ENCODE measurements around the gene MACF1. TPM values are rescaled to one million over a fixed set of nuclear protein-coding genes. Genes with fewer than 3 reads are reported as not detected.
"Not testable (repeated sequence)": the region's sequence is repeated elsewhere in the genome, so short reads cannot be mapped to it uniquely, and the experiment has no call there.

The MACF1 gene
- total RNA-seq, 1 donor from 2014 or later: 657 TPM

DNA sequence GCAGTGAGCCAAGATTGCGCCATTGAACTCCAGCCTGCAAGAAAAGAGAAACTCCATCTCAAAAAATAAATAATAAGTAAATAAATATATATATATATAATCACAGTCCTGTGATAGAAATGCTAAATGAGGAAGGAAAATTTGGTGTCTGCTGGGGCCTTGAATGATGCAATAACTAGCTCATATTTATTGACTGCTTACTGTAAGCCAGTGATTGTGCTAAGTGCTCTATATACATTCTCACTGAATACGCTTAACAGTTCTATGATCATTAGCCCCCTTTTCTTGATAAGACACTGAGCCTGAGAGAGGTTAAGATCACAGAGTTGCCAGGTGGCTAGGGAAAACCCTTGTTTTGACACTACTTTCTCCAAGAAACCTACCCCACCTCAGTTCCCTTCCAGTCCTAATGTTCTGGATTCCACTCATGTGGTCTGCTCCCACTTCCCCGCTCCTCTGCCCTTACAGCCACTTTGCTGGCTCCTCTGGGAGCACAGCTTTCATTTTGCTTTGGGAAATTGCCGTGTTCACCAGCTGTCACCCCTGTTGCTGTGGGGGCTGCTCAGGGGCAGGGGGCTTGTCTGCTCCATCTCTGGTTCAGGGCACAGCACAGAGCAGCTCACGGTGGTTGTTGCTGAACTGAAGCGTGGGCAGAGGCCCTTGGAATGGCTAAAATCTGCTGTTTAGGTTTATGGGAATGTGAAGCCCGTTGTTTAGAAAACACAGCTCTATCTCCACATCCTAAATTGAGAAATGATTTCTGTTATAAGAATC lies 284.5 kb downstream of the MACF1 start:
- Mint-ChIP-seq H3K27ac (ENCODE audit: unreplicated experiment) (peak overlapping the region; percentile 87), H3K4me1 (ENCODE audit: low read depth, unreplicated experiment) (peaks cover 16% of the 10 kb centered on the region), H3K4me3 (ENCODE audit: unreplicated experiment) (peak overlapping the region; percentile 35), H3K27me3 (ENCODE audit: unreplicated experiment) (peaks cover 22% of the 10 kb centered on the region), H3K36me3 (ENCODE audit: unreplicated experiment) (no peaks in the 10 kb centered on the region), H3K9me3 (ENCODE audit: unreplicated experiment) (peaks cover 4% of the 10 kb centered on the region)
- TF ChIP-seq, protein P1, sequence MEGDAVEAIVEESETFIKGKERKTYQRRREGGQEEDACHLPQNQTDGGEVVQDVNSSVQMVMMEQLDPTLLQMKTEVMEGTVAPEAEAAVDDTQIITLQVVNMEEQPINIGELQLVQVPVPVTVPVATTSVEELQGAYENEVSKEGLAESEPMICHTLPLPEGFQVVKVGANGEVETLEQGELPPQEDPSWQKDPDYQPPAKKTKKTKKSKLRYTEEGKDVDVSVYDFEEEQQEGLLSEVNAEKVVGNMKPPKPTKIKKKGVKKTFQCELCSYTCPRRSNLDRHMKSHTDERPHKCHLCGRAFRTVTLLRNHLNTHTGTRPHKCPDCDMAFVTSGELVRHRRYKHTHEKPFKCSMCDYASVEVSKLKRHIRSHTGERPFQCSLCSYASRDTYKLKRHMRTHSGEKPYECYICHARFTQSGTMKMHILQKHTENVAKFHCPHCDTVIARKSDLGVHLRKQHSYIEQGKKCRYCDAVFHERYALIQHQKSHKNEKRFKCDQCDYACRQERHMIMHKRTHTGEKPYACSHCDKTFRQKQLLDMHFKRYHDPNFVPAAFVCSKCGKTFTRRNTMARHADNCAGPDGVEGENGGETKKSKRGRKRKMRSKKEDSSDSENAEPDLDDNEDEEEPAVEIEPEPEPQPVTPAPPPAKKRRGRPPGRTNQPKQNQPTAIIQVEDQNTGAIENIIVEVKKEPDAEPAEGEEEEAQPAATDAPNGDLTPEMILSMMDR (IDR thresholded peaks at IDR 0.05; ENCODE audit: partially characterized antibody, unreplicated experiment): no peak
- DNase-seq: peak; percentile 63

DNA sequence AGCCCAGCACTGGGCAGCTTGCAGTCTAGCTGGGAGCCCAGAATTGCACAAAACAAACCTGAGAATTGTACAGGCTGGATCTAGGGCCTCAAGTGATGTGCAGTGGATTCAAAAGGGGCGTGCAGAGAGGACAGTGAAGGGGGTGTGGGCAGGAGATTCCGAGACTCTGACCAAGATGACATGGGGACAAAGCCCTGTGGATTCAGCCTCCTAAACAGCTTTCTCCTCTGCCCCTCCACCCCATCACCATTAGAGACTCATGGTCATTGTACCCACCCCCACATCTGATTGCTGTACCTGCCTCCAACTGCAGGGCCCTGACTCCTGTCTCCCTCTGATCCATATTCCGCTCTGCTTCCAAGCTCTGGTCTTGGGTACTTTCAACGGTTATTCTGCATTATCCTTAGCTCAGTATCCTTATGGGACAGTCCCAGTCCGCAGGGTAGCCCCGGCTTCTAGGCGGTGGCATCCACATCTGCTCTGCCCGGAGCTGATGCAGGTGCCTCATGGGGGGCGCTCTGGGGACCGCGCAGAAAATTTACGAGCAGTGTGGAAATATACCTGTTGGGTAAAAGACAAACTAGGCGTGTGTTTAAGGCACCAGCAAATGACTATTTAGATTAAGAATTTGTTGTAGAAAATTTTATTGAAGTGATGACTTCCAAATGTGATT lies 285.2 kb downstream of the MACF1 start:
- peaks cover 25% of the 10 kb centered on the region for H3K27me3 Mint-ChIP-seq (ENCODE audit: unreplicated experiment)
- TF ChIP-seq, protein P1 (IDR thresholded peaks at IDR 0.05; ENCODE audit: partially characterized antibody, unreplicated experiment): no peak
- H3K4me3 Mint-ChIP-seq (ENCODE audit: unreplicated experiment): peak overlapping the region; percentile 35
- no peaks in the 10 kb centered on the region for H3K36me3 Mint-ChIP-seq (ENCODE audit: unreplicated experiment)
- H3K9me3 Mint-ChIP-seq (ENCODE audit: unreplicated experiment): peaks cover 4% of the 10 kb centered on the region
- peaks cover 16% of the 10 kb centered on the region for H3K4me1 Mint-ChIP-seq (ENCODE audit: low read depth, unreplicated experiment)
- peak overlapping the region; percentile 87 for H3K27ac Mint-ChIP-seq (ENCODE audit: unreplicated experiment)
- DNase-seq: no peak

- Mint-ChIP-seq H3K27me3 (ENCODE audit: unreplicated experiment) (peaks cover 25% of the 10 kb centered on the region), H3K9me3 (ENCODE audit: unreplicated experiment) (peaks cover 4% of the 10 kb centered on the region), H3K36me3 (ENCODE audit: unreplicated experiment) (no peaks in the 10 kb centered on the region), H3K27ac (ENCODE audit: unreplicated experiment) (no peak overlapping the region), H3K4me1 (ENCODE audit: low read depth, unreplicated experiment) (peaks cover 16% of the 10 kb centered on the region), H3K4me3 (ENCODE audit: unreplicated experiment) (peak overlapping the region; percentile 50)
- TF ChIP-seq, protein P1 (IDR thresholded peaks at IDR 0.05; ENCODE audit: partially characterized antibody, unreplicated experiment): no peak
- peak; percentile 42 for DNase-seq
Observed at GRCh38 chr1:39490596-39491145, 286.2 kb downstream of the MACF1 start.

DNA sequence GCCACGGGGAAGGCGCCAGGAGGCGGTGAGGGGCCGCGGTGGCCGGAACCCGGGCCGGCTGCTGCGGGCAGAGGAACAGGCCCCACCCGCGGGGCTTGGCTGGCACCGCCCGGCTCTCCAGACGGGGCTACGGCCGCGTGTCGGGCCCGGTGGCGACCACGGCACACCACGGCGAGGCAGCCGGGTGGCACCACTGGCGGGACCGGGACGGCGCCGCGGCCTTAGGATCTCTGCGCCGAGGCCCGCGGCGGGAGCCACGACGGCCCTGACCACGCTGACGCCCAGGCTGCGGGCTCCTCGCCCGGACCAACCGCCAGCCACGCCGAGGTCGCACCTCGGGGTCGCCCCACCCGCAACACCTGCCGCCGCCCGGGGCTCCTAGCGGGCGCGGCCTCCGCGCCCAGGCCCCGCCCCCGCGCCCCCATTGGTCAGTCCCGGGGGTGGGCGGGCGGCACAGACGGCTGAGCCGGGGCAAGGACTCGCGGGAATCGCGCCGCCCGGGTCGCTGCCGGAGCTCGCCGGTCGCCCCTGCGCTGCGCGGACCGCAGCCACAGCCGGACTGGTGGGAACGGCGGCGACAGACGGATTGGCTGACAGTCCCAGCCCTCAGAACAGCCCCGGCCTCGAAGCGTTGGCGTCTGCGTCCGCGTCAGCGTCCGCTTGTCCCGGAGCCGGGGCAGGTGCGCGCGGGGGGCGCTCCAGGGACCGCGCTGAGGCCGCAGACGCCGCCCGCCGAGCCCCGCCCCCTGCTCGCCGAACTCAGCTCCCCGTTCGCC lies 286.8 kb downstream of the MACF1 start, which contains the start of gene BMP8A:
BMP8A (plus strand) TSS at position 491 of the 776 bp plus-strand sequence. CDS start 356 bp downstream, outside the sequence.
- Mint-ChIP-seq H3K27me3 (ENCODE audit: unreplicated experiment) (peaks cover 26% of the 10 kb centered on the region), H3K36me3 (ENCODE audit: unreplicated experiment) (no peaks in the 10 kb centered on the region), H3K9me3 (ENCODE audit: unreplicated experiment) (peaks cover 4% of the 10 kb centered on the region), H3K4me1 (ENCODE audit: low read depth, unreplicated experiment) (peaks cover 16% of the 10 kb centered on the region), H3K27ac (ENCODE audit: unreplicated experiment) (no peak within 1 kb of the TSS), H3K4me3 (ENCODE audit: unreplicated experiment) (peak within 1 kb of the TSS; percentile 64)
- peak; percentile 83 for DNase-seq
- TF ChIP-seq, protein P1 (IDR thresholded peaks at IDR 0.05; ENCODE audit: partially characterized antibody, unreplicated experiment): no peak

DNA sequence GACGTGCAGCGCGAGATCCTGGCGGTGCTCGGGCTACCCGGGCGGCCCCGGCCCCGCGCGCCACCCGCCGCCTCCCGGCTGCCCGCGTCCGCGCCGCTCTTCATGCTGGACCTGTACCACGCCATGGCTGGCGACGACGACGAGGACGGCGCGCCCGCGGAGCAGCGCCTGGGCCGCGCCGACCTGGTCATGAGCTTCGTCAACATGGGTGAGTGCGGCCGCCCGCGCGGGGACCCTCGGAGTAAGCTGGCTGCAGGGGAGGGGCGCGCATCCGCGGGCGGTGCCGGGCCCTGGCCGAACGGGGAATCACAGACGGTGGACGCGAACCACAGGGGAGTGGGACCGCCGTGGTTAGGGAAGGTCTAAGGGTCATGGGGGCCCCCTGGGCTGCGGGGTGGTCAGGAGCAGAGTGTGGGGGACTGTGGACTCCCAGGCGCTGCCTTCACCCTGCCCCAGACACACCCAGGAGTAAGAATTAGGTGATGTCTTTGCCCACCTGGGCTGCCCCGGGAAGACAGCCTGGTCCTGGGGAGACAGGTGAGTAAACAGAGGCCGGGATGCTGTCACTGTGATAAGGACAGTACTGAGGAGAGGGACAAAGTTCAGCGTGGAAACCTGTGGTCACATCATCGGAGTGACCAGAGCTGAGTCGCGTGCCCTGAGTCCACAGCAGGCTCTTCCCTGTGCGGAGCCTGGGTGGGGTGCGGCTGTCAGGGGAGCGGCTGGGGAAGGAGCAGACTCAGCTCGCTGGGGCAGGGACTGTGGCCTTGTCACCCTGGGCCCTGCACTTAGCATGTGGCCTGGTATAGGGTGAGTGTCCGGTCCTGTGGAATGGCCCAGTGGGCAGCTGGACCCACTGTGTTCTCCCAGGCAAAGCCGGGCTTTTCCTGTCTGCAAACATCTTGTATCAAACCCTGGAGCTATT lies 287.9 kb downstream of the MACF1 start:
- Mint-ChIP-seq H3K27me3 (ENCODE audit: unreplicated experiment) (peaks cover 29% of the 10 kb centered on the region), H3K4me3 (ENCODE audit: unreplicated experiment) (peak overlapping the region; percentile 64)
- H3K36me3 Mint-ChIP-seq (ENCODE audit: unreplicated experiment): not testable (repeated sequence)

GRCh38 chr1:39493043-39493810 lies 288.7 kb downstream of the MACF1 start:
- peaks cover 29% of the 10 kb centered on the region for H3K27me3 Mint-ChIP-seq (ENCODE audit: unreplicated experiment)
- not testable (repeated sequence) for DNase-seq; H3K27ac Mint-ChIP-seq (ENCODE audit: unreplicated experiment); H3K9me3 Mint-ChIP-seq (ENCODE audit: unreplicated experiment); H3K36me3 Mint-ChIP-seq (ENCODE audit: unreplicated experiment)
- H3K4me1 Mint-ChIP-seq (ENCODE audit: low read depth, unreplicated experiment): peaks cover 16% of the 10 kb centered on the region
- peak overlapping the region; percentile 32 for H3K4me3 Mint-ChIP-seq (ENCODE audit: unreplicated experiment)

More for the DNA sequence above, 287.9 kb downstream of the MACF1 start:
- not testable (repeated sequence) for DNase-seq; H3K9me3 Mint-ChIP-seq (ENCODE audit: unreplicated experiment); H3K27ac Mint-ChIP-seq (ENCODE audit: unreplicated experiment)
- peaks cover 16% of the 10 kb centered on the region for H3K4me1 Mint-ChIP-seq (ENCODE audit: low read depth, unreplicated experiment)
